ENCODE data around the gene HOMEZ.

The HOMEZ gene

GRCh38 chr14:23307687-23308644 is 22.0 kb upstream of the HOMEZ start:
- no peak for DNase-seq

GRCh38 chr14:23307146-23307530 is 21.2 kb upstream of the HOMEZ start:
- DNase-seq: no peak

GRCh38 chr14:23306412-23307145 is 20.6 kb upstream of the HOMEZ start, which contains the start of gene BCL2L2:
Gene BCL2L2 (plus strand): TSS chr14:23306833. CDS start chr14:23307768, 935 bp downstream.
- no peak for DNase-seq

- DNase-seq: peak; percentile 87
Measured at GRCh38 chr14:23302290-23303225, 16.6 kb upstream of the HOMEZ start, which contains the start of gene PPP1R3E. Gene PPP1R3E (minus strand): TSS chr14:23302859. CDS start chr14:23302576, 283 bp downstream.

GRCh38 chr14:23301969-23302289 is 16.0 kb upstream of the HOMEZ start:
- no peak for DNase-seq

GRCh38 chr14:23301288-23301968 is 15.5 kb upstream of the HOMEZ start:
- DNase-seq: peak; percentile 98

- DNase-seq: peak; percentile 3
Measured at GRCh38 chr14:23300687-23301223, 14.8 kb upstream of the HOMEZ start.

GRCh38 chr14:23299986-23300686 is 14.2 kb upstream of the HOMEZ start:
- no peak for DNase-seq

GRCh38 chr14:23299211-23299957 is 13.5 kb upstream of the HOMEZ start:
- DNase-seq: peak; percentile 54

GRCh38 chr14:23297611-23298277 is 11.8 kb upstream of the HOMEZ start:
- no peak for DNase-seq

- DNase-seq: no peak
Measured at GRCh38 chr14:23297096-23297495, 11.2 kb upstream of the HOMEZ start.

- DNase-seq: no peak
Measured at GRCh38 chr14:23296012-23296777, 10.3 kb upstream of the HOMEZ start.

GRCh38 chr14:23294734-23295561 is 9.0 kb upstream of the HOMEZ start:
- DNase-seq: peak; percentile 71

- DNase-seq: no peak
Measured at GRCh38 chr14:23286902-23287479, 1.1 kb upstream of the HOMEZ start.

- no peak for DNase-seq
Measured at GRCh38 chr14:23285530-23286019, 357 bp downstream of the HOMEZ start.

GRCh38 chr14:23284654-23285529 is 1.0 kb downstream of the HOMEZ start:
- DNase-seq: peak; percentile 21
